IPS DF 4.7 (cell line): Measurements from ENCODE around the gene SPACDR.
"Not testable (repeated sequence)": the region's sequence is repeated elsewhere in the genome, so short reads cannot be mapped to it uniquely, and the experiment has no call there.

ENCODE experiments used
- DNase-seq: peaks from one replicate; pipeline ENCODE4 v3.0.0-alpha.2; 2013; ENCODE audit warnings: low spot score; ENCODE audit errors: extremely low read depth

The SPACDR gene, protein sequence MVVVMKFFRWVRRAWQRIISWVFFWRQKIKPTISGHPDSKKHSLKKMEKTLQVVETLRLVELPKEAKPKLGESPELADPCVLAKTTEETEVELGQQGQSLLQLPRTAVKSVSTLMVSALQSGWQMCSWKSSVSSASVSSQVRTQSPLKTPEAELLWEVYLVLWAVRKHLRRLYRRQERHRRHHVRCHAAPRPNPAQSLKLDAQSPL

DNA sequence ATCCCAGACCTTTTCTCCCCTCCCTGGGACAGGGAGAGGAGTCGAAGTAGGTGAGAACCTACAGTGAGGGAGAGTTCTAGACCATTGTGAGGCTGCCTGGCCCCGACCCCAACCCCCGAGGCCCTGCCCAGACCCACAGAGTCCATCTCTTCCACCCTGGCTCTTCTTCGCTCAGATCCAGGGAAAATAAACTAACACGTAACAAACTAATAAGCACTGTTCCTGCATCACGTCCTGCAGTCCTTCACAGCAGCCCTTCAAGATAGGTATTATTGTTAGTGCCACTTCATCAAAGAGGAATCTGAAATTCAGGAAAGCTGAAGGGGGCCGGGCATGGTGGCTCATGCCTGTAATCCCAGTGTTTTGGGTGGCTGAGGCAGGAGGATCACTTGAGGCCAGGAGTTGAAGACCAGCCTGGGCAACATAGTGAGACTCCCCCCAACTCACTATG is at the start of gene SPACDR:
TSS of gene SPACDR (minus strand) at position 51 of the 451 bp plus-strand sequence. CDS start 235 bp downstream, outside the sequence.
- no peak for DNase-seq

- DNase-seq, result no peak
Measured at GRCh38 chr7:100513212-100513810, 49.3 kb upstream of the SPACDR start.

DNA sequence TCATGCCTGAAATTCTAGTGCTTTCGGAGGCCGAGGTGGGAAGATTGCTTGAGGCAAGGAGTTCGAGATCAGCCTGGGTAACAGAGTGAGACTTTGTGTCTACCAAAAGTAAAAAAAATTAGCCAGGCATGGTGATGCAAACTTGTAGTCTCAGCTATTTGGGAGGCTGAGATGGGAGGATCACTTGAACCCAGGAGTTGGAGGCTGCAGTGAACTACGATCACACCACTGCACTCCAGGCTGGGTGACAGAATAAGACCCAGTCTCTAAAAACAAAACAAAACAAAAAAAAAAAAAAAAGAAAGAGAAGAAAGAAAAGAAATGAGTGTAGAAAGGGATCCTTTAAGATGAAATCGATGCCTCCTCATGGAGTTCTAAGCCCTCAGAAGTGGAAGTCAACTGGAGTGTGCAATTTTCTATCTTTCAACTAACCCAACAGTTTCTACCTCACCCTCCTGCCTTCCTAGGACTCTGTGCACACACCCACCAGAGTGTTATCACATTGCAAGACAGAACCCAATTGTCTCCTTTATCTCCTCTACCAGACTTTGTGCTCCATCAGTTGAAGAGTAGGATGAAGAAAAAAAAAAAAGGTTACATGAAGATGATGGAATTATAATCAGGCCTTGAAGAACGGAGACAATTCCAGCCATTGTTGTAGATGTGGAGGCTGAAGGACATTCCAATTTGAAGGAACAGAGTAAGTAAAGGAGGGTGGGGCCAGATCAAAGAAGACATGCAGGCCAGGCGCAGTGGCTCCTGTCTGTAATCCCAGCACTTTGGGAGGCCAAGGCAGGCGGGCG is 46.6 kb upstream of the SPACDR start:
- DNase-seq, result no peak

DNA sequence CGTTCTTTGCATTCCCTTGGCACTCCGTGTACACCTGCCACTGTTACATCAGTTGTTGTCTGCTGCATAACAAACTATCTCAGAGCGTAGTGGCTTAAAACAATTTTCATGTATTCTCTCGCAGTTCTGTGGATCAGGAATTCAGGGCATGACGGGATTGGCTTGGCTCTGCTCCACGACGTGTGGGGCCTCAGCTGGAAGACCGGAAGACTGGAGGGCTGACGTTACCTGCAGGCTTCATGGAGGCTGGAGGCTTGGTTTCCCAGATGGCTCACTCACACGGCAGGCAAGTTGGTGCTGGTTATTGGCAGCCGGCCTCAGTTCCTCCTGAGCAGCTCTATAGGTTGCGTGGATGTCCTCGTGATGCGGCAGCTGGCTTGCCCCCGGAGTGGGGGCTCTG is 45.2 kb upstream of the SPACDR start:
- DNase-seq, result no peak

DNA sequence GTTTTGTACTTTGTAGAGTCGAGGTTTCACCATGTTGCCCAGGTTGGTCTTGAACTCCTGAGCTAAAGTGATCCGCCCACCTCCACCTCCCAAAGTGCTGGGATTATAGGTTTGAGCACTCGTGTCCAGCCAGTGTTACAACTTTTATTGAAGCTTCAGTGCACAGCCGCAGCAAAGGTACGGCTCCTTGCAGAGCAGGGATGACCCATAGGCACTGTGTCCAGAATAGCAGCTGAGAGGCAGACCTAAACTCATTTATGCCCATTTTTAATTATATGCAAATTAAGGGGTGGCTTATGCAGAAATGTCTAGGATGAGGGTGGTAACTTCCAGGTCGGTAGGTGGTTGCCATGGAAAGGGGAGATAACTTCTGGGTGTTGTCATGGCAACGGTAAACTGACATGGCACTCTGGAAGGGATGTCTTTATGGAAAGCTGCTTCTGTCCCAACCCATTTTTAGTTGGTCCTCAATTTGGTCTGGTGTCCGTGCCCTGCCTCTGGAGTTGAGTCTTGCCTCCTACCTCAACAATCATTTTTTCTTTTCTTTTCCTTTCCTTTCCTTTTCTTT is 42.4 kb upstream of the SPACDR start:
- DNase-seq, result no peak

DNA sequence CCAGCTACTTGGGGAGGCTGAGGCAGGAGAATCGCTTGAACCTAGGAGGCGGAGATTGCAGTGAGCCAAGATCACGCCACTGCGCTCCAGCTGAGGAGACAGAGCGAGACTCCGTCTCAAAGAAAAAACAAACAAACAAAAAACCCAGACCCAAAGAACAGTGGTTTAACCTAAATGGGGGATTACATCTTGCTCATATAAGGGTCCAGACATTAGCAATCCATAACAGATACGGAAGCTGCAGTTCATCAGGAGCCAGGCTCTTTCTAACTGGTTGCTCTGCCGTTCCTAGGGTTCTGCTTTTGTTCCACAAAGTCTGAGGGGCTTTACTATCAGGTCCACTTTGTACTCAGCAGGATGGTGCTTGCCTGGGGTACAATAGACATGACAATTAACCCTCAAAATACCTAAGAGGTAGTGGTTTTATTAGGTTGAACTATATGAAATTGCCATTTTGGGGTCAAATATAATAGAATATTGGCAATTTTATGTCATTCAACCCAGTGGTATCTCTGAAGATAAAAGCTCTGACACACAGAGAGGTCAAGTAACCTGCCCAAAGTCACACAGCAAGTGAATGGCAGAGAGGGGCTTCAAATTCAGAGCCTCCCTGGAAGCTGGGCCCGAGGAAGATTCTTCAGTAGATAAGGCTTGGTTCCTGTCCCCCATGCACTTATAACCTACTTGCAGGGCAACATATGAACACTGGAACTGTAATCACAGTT is 41.0 kb upstream of the SPACDR start:
- no peak for DNase-seq

DNA sequence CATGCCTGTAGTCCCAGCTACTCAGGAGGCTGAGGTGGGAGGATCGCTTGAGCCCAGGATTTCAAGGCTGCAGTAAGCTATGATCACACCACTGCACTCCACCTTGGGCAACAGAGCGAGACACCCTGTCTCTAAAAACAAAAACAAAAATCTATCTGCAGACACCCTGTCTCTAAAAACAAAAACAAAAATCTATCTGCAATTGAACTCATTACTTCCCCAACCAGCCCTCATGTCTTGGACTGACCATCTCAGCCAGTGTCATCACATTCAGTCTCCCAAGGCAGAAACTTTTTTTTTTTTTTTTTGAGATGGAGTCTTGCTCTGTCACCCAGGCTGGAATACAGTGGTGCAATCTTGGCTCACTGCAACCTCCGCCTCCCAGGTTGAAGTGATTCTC is 40.0 kb upstream of the SPACDR start:
- DNase-seq, result not testable (repeated sequence)

- DNase-seq, result not testable (repeated sequence)
Measured at GRCh38 chr7:100500743-100501142, 36.7 kb upstream of the SPACDR start.

DNA sequence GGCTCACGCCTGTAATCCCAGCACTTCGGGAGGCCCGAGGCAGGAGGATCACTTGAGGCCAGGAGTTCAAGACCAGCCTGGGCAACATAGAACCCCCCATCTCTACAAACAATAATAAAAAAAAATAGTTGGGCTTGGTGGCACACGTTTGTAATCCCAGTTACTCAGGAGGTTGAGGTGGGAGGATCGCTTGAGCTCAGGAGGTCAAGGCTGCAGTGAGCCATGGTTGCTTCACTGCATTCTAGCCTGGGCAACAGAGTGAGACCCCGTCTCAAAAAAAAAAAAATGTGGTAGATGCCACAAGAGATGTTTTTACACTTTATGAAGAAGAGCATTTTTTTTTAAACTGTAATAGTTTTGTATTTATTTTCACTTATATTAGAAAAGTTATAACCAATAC is 32.4 kb upstream of the SPACDR start:
- no peak for DNase-seq

DNA sequence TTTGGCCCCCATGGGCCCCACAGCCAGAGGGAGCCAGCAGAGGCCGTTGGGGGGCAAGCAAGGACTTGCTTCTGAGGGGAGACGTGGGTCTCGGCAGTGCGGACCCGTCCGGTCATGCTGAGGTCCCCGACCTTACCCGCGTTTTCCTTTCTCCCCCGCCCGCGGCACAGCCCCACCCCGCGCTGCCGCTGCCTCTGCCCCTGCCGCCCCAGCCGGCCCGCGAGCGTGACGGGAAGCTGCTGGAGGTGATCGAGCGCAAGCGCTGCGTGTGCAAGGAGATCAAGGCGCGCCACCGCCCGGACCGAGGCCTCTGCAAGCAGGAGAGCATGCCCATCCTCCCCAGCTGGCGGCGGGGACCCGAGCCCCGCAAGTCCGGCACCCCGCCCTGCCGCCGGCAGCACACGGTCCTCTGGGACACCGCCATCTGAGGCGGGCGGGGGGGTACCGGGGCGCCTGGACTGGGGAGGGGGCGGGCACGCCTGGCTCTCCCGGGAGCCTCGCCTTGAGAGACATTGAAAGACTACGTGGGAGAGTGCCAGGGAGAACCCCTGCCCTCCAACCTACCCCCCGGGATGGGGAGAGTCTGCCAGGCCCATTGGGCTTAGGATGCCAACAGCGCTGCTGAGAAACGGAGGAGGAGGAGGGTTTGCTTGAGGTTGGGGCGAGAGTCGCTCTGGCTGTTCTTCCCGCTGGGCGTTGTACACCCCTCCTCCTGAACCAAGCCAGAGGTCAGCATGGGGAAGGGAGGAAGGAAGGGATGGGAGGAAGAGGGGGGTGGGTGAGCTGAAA is 29.6 kb upstream of the SPACDR start:
- DNase-seq, result no peak

GRCh38 chr7:100492738-100493475 is 28.8 kb upstream of the SPACDR start:
- DNase-seq, result no peak

- DNase-seq, result no peak
Measured at GRCh38 chr7:100491192-100491578, 27.1 kb upstream of the SPACDR start.

- no peak for DNase-seq
Measured at GRCh38 chr7:100490483-100491191, 26.6 kb upstream of the SPACDR start.

GRCh38 chr7:100489824-100490223 is 25.8 kb upstream of the SPACDR start:
- no peak for DNase-seq

DNA sequence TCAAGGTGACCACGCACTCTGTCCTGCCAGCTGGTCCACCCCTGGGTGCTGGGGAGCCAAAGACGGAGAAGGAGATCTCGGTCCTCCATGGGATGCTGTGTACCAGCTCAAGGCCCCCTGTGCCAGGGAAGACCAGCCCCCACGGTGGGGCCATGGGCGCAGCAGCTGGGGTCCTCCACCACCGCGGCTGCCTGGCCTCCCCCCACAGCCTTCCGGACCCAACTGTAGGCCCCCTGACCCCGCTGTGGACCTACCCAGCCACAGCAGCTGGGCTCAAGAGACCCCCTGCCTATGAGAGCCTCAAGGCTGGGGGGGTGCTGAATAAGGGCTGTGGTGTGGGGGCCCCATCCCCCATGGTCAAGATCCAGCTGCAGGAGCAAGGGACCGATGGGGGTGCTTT is 25.1 kb upstream of the SPACDR start:
- no peak for DNase-seq

GRCh38 chr7:100488333-100489095 is 24.5 kb upstream of the SPACDR start:
- no peak for DNase-seq

DNA sequence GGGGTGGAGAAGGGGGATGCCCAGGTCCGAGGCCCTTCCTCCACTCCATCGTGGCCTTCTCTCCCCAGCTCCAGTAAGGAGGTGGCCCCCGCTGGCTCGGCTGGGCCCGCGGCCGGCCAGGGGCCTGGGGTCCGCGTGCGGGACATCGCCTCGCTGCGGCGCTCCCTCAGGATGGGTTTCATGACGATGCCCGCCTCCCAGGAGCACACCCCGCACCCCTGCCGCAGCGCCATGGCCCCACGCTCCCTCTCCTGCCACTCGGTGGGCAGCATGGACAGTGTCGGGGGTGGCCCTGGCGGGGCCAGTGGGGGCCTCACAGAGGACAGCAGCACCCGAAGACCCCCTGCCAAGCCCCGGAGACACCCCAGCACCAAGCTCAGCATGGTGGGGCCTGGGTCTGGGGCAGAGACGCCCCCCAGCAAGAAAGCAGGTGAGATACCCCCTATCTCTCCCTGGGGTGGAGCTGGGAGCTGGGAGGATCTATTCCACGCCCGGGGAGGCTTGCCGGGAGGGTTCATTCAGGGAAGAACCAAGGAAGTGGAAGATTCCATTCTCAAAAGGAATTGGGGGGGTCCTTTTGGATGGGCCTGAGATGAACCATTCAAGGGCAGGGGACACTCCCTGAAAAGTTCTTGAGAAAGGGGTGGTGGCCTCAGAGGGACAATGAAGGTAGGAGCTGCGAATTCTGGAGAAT is 22.8 kb upstream of the SPACDR start:
- DNase-seq, result no peak

DNA sequence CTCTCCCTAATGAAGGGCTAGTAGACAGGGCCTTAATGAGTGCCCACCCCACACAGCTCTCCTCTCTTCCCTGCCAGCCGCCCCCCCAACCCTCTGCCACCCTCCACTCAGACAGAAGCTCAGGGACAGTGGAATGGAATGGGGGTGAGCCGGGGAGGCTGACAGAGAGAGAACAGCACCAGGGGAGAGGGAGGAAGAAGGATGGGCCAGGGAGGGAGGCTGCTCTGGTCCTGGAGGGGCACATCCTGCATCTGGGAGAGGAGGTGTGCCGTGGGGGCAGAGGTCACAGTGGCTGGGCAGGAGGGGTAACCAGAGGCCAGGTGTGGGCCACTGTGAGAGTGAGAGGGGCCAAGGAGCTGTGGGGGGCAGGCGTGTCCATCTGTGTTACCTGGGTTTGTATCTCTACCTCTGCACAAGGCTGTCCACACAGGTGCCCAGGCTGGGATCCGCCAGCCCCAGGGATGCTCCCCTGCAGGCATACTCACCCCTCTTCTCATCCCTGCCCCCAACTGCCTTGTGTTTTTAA is 22.1 kb upstream of the SPACDR start:
- DNase-seq, result no peak
